OCI-LY7 (cell line): ENCODE results near the gene GTPBP4. TPM values are rescaled to one million over a fixed set of nuclear protein-coding genes. Genes with fewer than 3 reads are reported as not detected.

Experiments used
- BruUV-seq: library from RNA; stranded (reverse); fragments of 400-500 nt; replicated peaks from 2 replicates; lab custom pipeline; 2021; lab: Mats Ljungman, UMichigan
- CTCF ChIA-PET: fragments of 300-600 bp; sonication (Branson Sonifier 250); formaldehyde crosslinking; loops from one replicate; lab custom pipeline; 2022; ENCODE audit warnings: antibody characterized with exemption; ENCODE audit not compliant: unreplicated experiment; lab: Charles Lee
- POLR2A ChIA-PET: fragments of 300-600 bp; sonication (Branson Sonifier 250); formaldehyde crosslinking; loops from one replicate; lab custom pipeline; 2022; ENCODE audit warnings: antibody characterized with exemption; lab: Charles Lee
- DNase-seq: peaks from one replicate; pipeline ENCODE4 v3.0.0-alpha.2; 2015; ENCODE audit warnings: low spot score
- H2AFZ ChIP-seq: fragments of 200-600 bp; sonication (generic), shearing (Covaris generic); 2 replicates; pipeline ENCODE4 v1.6.1; 2014; ENCODE audit warnings: mild to moderate bottlenecking, antibody characterized with exemption, low read length, moderate library complexity
- H3K27ac ChIP-seq: fragments of 200-600 bp; sonication (generic); 2 replicates; pipeline ENCODE4 v1.5.1; 2014; ENCODE audit warnings: mixed run types, low read depth, mild to moderate bottlenecking, moderate library complexity, low read length, inconsistent platforms; ENCODE audit not compliant: poor library complexity, severe bottlenecking
- H3K36me3 ChIP-seq: fragments of 200-600 bp; sonication (generic); 2 replicates; pipeline ENCODE4 v1.6.1; 2014; ENCODE audit warnings: mild to moderate bottlenecking, antibody characterized with exemption, low read length, moderate library complexity, mixed read lengths; ENCODE audit not compliant: insufficient read depth
- H3K4me1 ChIP-seq: fragments of 200-600 bp; sonication (generic); 2 replicates; pipeline ENCODE4 v1.5.1; 2014; ENCODE audit warnings: mild to moderate bottlenecking, low read length; ENCODE audit not compliant: insufficient read depth, poor library complexity, severe bottlenecking
- H3K4me2 ChIP-seq: fragments of 200-600 bp; sonication (generic); 2 replicates; pipeline ENCODE4 v1.6.1; 2014; ENCODE audit warnings: mild to moderate bottlenecking, low read length
- H3K4me3 ChIP-seq: fragments of 200-600 bp; sonication (generic); 2 replicates; pipeline ENCODE4 v1.5.1; 2014; ENCODE audit warnings: mild to moderate bottlenecking, low read depth, low read length; ENCODE audit not compliant: poor library complexity, severe bottlenecking
- H3K79me2 ChIP-seq: fragments of 200-600 bp; sonication (generic); 2 replicates; pipeline ENCODE4 v1.6.1; 2016; ENCODE audit warnings: low read depth, mild to moderate bottlenecking, low read length, moderate library complexity, mixed read lengths; ENCODE audit not compliant: insufficient read depth
- H3K9me2 ChIP-seq: fragments of 200-600 bp; sonication (generic); 2 replicates; pipeline ENCODE4 v1.6.1; 2016; ENCODE audit warnings: mild to moderate bottlenecking, low read length, mixed read lengths; ENCODE audit not compliant: insufficient read depth
- H3K9me3 ChIP-seq: fragments of 200-600 bp; sonication (generic); 2 replicates; pipeline ENCODE4 v1.6.1; 2014; ENCODE audit warnings: mild to moderate bottlenecking, mixed run types, low read length, mixed read lengths
- H4K20me1 ChIP-seq: fragments of 200-600 bp; sonication (generic); 2 replicates; pipeline ENCODE4 v1.6.1; 2014; ENCODE audit warnings: mild to moderate bottlenecking, antibody characterized with exemption, low read length, moderate library complexity, mixed read lengths; ENCODE audit not compliant: insufficient read depth
- EZH2phosphoT487 ChIP-seq: fragments of 200-600 bp; sonication (generic); IDR thresholded peaks from 2 replicates; pipeline ENCODE4 v1.6.1; 2018; ENCODE audit warnings: low read depth, borderline replicate concordance, mild to moderate bottlenecking, mixed run types, antibody characterized with exemption, low read length, moderate library complexity, mixed read lengths
- intact Hi-C: fragments of 100-400 bp; cut with micrococcal nuclease; formaldehyde crosslinking; loops from one replicate; pipeline ENCODE4 v1.10.0; 2022; ENCODE audit not compliant: unreplicated experiment
- total RNA-seq, 2 experiments: library from RNA; depleted of rRNA in 1 of 2; stranded (reverse); fragments of >200 nt in 1 of 2; shearing (Covaris generic) in 1 of 2; gene quantifications; 2 replicates each; pipeline ENCODE4 v1.2.3, GENCODE V29; 2014 to 2022
- TF ChIP-seq, protein P1 (sequence below): fragments of 200-600 bp; sonication (generic); conservative IDR thresholded peaks from 2 replicates; pipeline ENCODE4 v1.5.1; 2014; ENCODE audit warnings: mild to moderate bottlenecking, antibody characterized with exemption, low read length, moderate library complexity, mixed read lengths

GTPBP4 gene
- total RNA-seq, 2 experiments from 2014 or later: 61.0 to 108 TPM

DNA sequence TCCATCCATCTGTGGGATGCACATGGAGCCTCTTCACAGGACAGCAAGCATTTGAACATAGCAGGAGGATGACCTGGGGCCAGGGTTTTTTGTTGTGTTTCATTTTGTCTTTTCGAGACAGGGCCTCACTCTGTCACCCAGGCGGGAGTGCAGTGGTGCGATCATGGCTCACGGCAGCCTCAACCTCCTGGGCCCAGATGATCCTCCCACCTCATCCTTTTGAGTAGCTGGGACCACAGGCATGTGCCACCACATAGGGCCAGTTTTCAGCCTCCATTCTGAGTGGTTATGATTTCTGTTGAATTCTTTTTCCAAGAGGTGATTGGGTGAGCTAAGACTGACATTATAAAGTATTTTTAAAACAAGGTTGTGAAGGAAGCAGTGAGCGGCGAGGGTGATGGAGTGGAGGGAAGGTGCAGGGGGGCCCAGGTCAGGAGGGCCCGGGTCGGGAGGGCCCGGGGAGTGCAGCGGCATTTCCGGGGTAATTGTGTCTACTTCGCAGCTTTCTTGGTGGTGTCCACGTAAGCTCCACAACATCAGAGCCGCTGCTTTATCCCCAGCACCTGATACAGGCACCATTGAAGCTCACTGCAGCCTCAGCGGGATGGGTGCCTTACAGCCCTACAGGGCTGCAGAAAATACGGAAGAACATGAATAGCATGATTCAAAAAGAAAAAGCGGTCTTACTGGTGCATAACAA is 44.8 kb upstream of the GTPBP4 start:
- no peak overlapping the region for H3K4me3 ChIP-seq
- H3K9me3 ChIP-seq: no peaks in the 10 kb centered on the region
- H4K20me1 ChIP-seq: no peaks in the 10 kb centered on the region
- H3K27ac ChIP-seq: no peak overlapping the region
- intact Hi-C loops: no loop called here
- no peaks in the 10 kb centered on the region for H3K36me3 ChIP-seq
- DNase-seq: no peak
- ChIA-PET POLR2A (interaction anchor here (1.0 to 1.1 kb wide), 2 partner anchors 12 to 115 kb away, joined by 3 read pairs; no protein-coding TSS in a partner anchor), CTCF (no interaction called here)
- no peak for TF ChIP-seq EZH2phosphoT487
- TF ChIP-seq, protein P1, sequence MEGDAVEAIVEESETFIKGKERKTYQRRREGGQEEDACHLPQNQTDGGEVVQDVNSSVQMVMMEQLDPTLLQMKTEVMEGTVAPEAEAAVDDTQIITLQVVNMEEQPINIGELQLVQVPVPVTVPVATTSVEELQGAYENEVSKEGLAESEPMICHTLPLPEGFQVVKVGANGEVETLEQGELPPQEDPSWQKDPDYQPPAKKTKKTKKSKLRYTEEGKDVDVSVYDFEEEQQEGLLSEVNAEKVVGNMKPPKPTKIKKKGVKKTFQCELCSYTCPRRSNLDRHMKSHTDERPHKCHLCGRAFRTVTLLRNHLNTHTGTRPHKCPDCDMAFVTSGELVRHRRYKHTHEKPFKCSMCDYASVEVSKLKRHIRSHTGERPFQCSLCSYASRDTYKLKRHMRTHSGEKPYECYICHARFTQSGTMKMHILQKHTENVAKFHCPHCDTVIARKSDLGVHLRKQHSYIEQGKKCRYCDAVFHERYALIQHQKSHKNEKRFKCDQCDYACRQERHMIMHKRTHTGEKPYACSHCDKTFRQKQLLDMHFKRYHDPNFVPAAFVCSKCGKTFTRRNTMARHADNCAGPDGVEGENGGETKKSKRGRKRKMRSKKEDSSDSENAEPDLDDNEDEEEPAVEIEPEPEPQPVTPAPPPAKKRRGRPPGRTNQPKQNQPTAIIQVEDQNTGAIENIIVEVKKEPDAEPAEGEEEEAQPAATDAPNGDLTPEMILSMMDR: no peak
- H2AFZ ChIP-seq: no peak overlapping the region
- no peaks in the 10 kb centered on the region for H3K4me1 ChIP-seq
- H3K79me2 ChIP-seq: no peaks in the 10 kb centered on the region
- no peaks in the 10 kb centered on the region for H3K9me2 ChIP-seq
- H3K4me2 ChIP-seq: no peak overlapping the region
- no TSS peak for BruUV-seq

DNA sequence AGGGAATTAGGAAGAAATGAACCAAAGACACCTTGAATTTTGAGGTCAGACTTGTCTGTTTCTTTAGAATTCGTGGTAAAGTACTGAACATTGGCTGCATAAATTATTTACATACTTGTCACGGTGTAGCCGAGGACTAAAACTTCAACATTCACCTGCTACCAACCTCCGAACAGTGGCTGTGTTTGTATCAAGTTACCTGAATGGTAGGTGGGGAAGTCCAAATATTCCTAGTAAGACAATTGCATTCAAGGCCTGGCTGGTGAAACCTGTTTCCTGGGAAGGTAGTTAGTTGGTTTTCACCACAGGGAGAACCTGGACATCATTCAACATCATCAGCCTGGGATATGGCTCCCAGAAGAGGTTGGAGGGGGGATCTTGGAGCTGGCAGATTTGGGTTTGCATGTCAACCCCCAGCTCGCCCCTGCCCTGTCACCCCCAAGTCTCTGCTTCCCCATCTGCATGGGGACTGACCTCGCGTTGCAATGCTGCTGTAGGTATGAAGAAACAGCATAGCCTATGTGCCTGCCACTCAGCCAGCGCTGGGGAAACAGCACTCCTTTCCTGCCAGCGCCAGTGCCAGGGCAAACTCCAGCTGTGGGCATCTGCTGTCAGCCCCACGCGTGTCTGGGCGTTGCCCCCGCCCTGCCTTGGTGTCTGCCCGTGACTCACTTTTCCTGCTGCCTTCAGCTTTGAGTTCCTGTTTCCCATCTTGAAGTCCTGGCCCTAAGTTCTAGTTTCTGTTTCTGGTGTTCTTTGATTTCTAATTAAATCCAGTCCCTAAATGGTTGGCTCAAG is 44.0 kb upstream of the GTPBP4 start:
- Histone ChIP-seq H3K36me3 (no peaks in the 10 kb centered on the region), H3K4me1 (peaks cover under 1% of the 10 kb centered on the region), H3K9me2 (no peaks in the 10 kb centered on the region), H2AFZ (no peak overlapping the region), H3K4me2 (no peak overlapping the region), H3K27ac (no peak overlapping the region), H4K20me1 (no peaks in the 10 kb centered on the region), H3K4me3 (no peak overlapping the region), H3K9me3 (no peaks in the 10 kb centered on the region), H3K79me2 (no peaks in the 10 kb centered on the region)
- intact Hi-C loops: no loop called here
- POLR2A ChIA-PET: interaction anchor here (1.0 to 1.1 kb wide), 2 partner anchors 12 to 116 kb away, joined by 3 read pairs; no protein-coding TSS in a partner anchor
- no peak for DNase-seq
- TF ChIP-seq EZH2phosphoT487: no peak
- TF ChIP-seq, protein P1: no peak
- CTCF ChIA-PET: no interaction called here
- no TSS peak for BruUV-seq
